ENCODE data around the gene TSSC4.

Gene TSSC4

DNA sequence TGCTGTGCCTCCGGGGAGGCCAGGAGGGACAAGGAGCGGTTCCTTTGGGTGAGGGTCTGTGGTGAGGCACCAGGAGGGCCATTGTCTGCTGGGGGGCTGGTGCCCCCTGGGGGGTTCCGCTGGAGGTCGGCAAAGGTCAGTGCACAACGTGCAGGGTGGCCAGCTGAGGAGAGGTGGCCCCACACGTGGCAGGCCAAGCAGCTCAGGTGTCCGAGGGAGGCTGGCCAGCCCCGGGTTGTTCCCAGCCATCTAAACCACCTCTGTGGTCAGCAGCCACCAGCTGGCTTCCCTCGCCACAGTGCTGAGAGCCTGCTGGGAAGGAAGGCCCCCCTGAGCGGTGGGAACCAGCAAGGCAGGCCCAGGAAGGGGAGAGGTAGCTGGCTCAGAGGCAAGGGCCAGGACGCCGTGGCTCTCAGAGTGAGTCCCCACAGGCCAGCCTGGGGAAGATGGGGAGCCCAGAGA lies 4.2 kb downstream of the TSSC4 start:
- no peaks in the 10 kb centered on the region for H3K9me3 ChIP-seq
- no peaks in the 10 kb centered on the region for H3K27me3 ChIP-seq
- H3K27ac ChIP-seq, result no peak overlapping the region
- no peak overlapping the region for H3K4me3 ChIP-seq (ENCODE audit: low read depth in 1 of 2, low read length in 1 of 2)
- H3K4me1 ChIP-seq (ENCODE audit: control insufficient read depth in 1 of 2, insufficient read depth in 1 of 2, low read depth in 1 of 2, low read length in 1 of 2), result peaks cover 15 to 16% of the 10 kb centered on the region in 2 experiments
- peaks cover 31% of the 10 kb centered on the region for H3K36me3 ChIP-seq
- TF ChIP-seq CTCF (IDR thresholded peaks at IDR 0.05), result no peak

GRCh38 chr11:2406451-2406850 lies 5.9 kb downstream of the TSSC4 start:
- Histone ChIP-seq H3K9me3 (no peaks in the 10 kb centered on the region), H3K4me3 (ENCODE audit: low read depth in 1 of 2, low read length in 1 of 2) (no peak overlapping the region), H3K27ac (no peak overlapping the region), H3K27me3 (no peaks in the 10 kb centered on the region), H3K36me3 (peaks cover 31% of the 10 kb centered on the region), H3K4me1 (ENCODE audit: control insufficient read depth in 1 of 2, insufficient read depth in 1 of 2, low read depth in 1 of 2, low read length in 1 of 2) (peaks cover 5 to 7% of the 10 kb centered on the region in 2 experiments)
- no peak for TF ChIP-seq CTCF (IDR thresholded peaks at IDR 0.05)

- TF ChIP-seq CTCF (IDR thresholded peaks at IDR 0.05), result no peak
- Histone ChIP-seq H3K4me3 (ENCODE audit: low read depth in 1 of 2, low read length in 1 of 2) (no peak overlapping the region), H3K4me1 (ENCODE audit: control insufficient read depth in 1 of 2, insufficient read depth in 1 of 2, low read depth in 1 of 2, low read length in 1 of 2) (peaks cover under 1 to 2% of the 10 kb centered on the region in 2 experiments), H3K27me3 (no peaks in the 10 kb centered on the region), H3K9me3 (no peaks in the 10 kb centered on the region), H3K36me3 (peaks cover 28% of the 10 kb centered on the region), H3K27ac (no peak overlapping the region)
These were observed 6.4 kb downstream of the TSSC4 start for GRCh38 chr11:2406878-2407410.

GRCh38 chr11:2408671-2409070 lies 8.1 kb downstream of the TSSC4 start:
- Histone ChIP-seq H3K27me3 (no peaks in the 10 kb centered on the region), H3K9me3 (no peaks in the 10 kb centered on the region), H3K4me3 (ENCODE audit: low read depth in 1 of 2, low read length in 1 of 2) (no peak overlapping the region)

GRCh38 chr11:2409126-2409525 lies 8.6 kb downstream of the TSSC4 start:
- no peak overlapping the region for H3K4me3 ChIP-seq (ENCODE audit: low read depth in 1 of 2, low read length in 1 of 2)

More at GRCh38 chr11:2408671-2409070, 8.1 kb downstream of the TSSC4 start:
- no peaks in the 10 kb centered on the region for H3K4me1 ChIP-seq (ENCODE audit: control insufficient read depth in 1 of 2, insufficient read depth in 1 of 2, low read depth in 1 of 2, low read length in 1 of 2)
- H3K36me3 ChIP-seq, result peaks cover 11% of the 10 kb centered on the region
- H3K27ac ChIP-seq, result no peak overlapping the region
- TF ChIP-seq CTCF (IDR thresholded peaks at IDR 0.05), result no peak

More at GRCh38 chr11:2409126-2409525, 8.6 kb downstream of the TSSC4 start:
- H3K9me3 ChIP-seq, result no peaks in the 10 kb centered on the region
- H3K4me1 ChIP-seq (ENCODE audit: control insufficient read depth in 1 of 2, insufficient read depth in 1 of 2, low read depth in 1 of 2, low read length in 1 of 2), result no peaks in the 10 kb centered on the region
- H3K27ac ChIP-seq, result no peak overlapping the region
- no peaks in the 10 kb centered on the region for H3K27me3 ChIP-seq
- no peak for TF ChIP-seq CTCF (IDR thresholded peaks at IDR 0.05)
- peaks cover 6% of the 10 kb centered on the region for H3K36me3 ChIP-seq

Data from neutrophil (primary cell).